GM21737 (cell line): ENCODE measurements around the gene TENM4.
"Not testable (repeated sequence)": the region's sequence is repeated elsewhere in the genome, so short reads cannot be mapped to it uniquely, and the experiment has no call there.

Experiments used
- ATAC-seq: cut with Tn5 transposase; IDR thresholded peaks from one replicate; pipeline ENCODE4 v1.9.1; 2021; ENCODE audit warnings: mild to moderate bottlenecking, moderate library complexity; ENCODE audit not compliant: unreplicated experiment

The TENM4 gene

GRCh38 chr11:78635814-78636506, 804.9 kb downstream of the TENM4 start:
- no peak for ATAC-seq

- ATAC-seq = no peak
Observed at GRCh38 chr11:78633516-78634310, 807.1 kb downstream of the TENM4 start.

- ATAC-seq = no peak
Observed at GRCh38 chr11:78630561-78631303, 810.1 kb downstream of the TENM4 start.

GRCh38 chr11:78630155-78630554, 810.7 kb downstream of the TENM4 start:
- ATAC-seq = no peak

- no peak for ATAC-seq
Observed at GRCh38 chr11:78622666-78623065, 818.2 kb downstream of the TENM4 start.

GRCh38 chr11:78620159-78620558, 820.7 kb downstream of the TENM4 start:
- no peak for ATAC-seq

GRCh38 chr11:78615724-78616123, 825.1 kb downstream of the TENM4 start:
- ATAC-seq = no peak

GRCh38 chr11:78613378-78613813, 827.4 kb downstream of the TENM4 start:
- no peak for ATAC-seq

- no peak for ATAC-seq
Observed at GRCh38 chr11:78612721-78613377, 828.0 kb downstream of the TENM4 start.

- ATAC-seq = not testable (repeated sequence)
Observed at GRCh38 chr11:78609321-78609720, 831.5 kb downstream of the TENM4 start.

GRCh38 chr11:78607696-78608095, 833.1 kb downstream of the TENM4 start:
- no peak for ATAC-seq

GRCh38 chr11:78606667-78607066, 834.2 kb downstream of the TENM4 start:
- ATAC-seq = no peak

GRCh38 chr11:78605296-78605695, 835.5 kb downstream of the TENM4 start:
- ATAC-seq = no peak

- ATAC-seq = no peak
Observed at GRCh38 chr11:78603792-78604191, 837.0 kb downstream of the TENM4 start.
